Measurements from ENCODE around the gene OTP. TPM values are rescaled to one million over a fixed set of nuclear protein-coding genes. Genes with fewer than 3 reads are reported as not detected.

The OTP gene
- total and polyA plus RNA-seq, 2 donors (not counting 1 experiment from before 2014, with no cell fraction given): 0.03 TPM; not detected in 1

DNA sequence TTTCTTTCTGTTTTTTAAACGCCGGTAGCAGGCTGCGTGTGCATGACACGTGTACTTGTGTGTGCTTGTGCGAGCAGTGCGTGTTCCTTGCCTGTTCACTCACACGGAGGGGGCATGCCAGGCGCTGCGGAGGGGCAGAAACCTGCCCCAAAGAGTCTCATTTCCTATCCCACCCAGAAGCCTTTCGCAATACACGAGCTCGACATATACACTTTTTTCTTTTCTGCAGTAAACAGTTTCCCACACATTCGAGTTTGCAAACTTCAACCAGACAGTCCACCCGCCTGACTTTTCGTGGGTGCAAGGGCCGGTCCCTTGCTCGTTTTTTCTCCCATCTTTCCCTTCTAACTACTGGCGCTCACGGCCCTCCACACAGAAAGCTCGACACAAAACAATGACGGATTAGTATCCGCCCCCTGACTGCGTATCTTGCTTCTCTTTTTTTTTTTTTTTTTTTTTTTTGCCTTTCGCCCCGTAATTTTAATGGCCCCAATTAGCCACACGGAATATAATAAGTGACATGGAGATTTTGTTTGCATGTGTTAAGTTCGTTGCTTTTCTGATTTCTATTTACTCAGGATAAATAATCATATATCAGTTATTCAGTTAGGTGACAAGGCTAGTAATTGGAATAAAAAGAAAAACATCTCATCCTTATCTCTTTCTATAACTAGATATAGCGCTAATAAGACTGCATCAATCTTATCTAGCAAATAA lies 5.3 kb upstream of the OTP start:
- peak overlapping the region; percentile 82 for H3K4me3 Mint-ChIP-seq
- WGBS (ENCODE audit: insufficient coverage): 8% methylated on average over 17 of the region's 28 CpGs

More for the DNA sequence above, 5.3 kb upstream of the OTP start:
- no peak for TF ChIP-seq EZH2 (IDR thresholded peaks at IDR 0.05; ENCODE audit: borderline replicate concordance, insufficient read depth, low read depth, low read length, poor library complexity, severe bottlenecking)
- TF ChIP-seq, protein P1, sequence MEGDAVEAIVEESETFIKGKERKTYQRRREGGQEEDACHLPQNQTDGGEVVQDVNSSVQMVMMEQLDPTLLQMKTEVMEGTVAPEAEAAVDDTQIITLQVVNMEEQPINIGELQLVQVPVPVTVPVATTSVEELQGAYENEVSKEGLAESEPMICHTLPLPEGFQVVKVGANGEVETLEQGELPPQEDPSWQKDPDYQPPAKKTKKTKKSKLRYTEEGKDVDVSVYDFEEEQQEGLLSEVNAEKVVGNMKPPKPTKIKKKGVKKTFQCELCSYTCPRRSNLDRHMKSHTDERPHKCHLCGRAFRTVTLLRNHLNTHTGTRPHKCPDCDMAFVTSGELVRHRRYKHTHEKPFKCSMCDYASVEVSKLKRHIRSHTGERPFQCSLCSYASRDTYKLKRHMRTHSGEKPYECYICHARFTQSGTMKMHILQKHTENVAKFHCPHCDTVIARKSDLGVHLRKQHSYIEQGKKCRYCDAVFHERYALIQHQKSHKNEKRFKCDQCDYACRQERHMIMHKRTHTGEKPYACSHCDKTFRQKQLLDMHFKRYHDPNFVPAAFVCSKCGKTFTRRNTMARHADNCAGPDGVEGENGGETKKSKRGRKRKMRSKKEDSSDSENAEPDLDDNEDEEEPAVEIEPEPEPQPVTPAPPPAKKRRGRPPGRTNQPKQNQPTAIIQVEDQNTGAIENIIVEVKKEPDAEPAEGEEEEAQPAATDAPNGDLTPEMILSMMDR (IDR thresholded peaks at IDR 0.05): no peak
- peak overlapping the region; percentile 41 for H3K27ac Mint-ChIP-seq
- DNase-seq (peak; percentile 46), ATAC-seq (ENCODE audit: low read depth) (no peak)
- no peak overlapping the region for H3K9ac ChIP-seq (ENCODE audit: low read length)
- peaks cover 86% of the 10 kb centered on the region for H3K27me3 Mint-ChIP-seq
- H3K4me2 ChIP-seq (replicated peaks; ENCODE audit: low read depth, low read length, poor library complexity, severe bottlenecking): peak overlapping the region; percentile 83
- H3K4me1 Mint-ChIP-seq: peaks cover 21% of the 10 kb centered on the region
- H4K20me1 ChIP-seq (ENCODE audit: control insufficient read depth, insufficient read depth, low read length, poor library complexity, severe bottlenecking): no peaks in the 10 kb centered on the region
- peak overlapping the region in 1 of 5 experiments; percentile 2 for H3K4me3 ChIP-seq (ENCODE audit: control extremely low read depth in 1 of 5, extremely low read depth in 1 of 5, insufficient read depth in 1 of 5, low read depth in 2 of 5, low read length in 4 of 5)
- H3K27me3 ChIP-seq (replicated peaks in 1 of 4; ENCODE audit: control extremely low read depth in 1 of 4, control insufficient read depth in 3 of 4, insufficient read depth in 4 of 4, low read length in 3 of 4): peaks cover 2 to 87% (median 79%) of the 10 kb centered on the region in 4 experiments
- H3K79me2 ChIP-seq (ENCODE audit: control insufficient read depth, insufficient read depth, low read length): no peaks in the 10 kb centered on the region
- no peak overlapping the region for H3K27ac ChIP-seq (ENCODE audit: low read length in 2 of 2)
- ChIA-PET CTCF (interaction anchor here (0.6 kb wide), 1 partner anchor 10 kb away, joined by 3 read pairs; no protein-coding TSS in a partner anchor), POLR2A (interaction anchor here (1.0 kb wide), 1 partner anchor 13 kb away, joined by 3 read pairs; no protein-coding TSS in a partner anchor)
- H3K4me1 ChIP-seq (ENCODE audit: control insufficient read depth in 2 of 2, insufficient read depth in 2 of 2, low read length in 2 of 2): peaks cover 36 to 58% of the 10 kb centered on the region in 2 donors
- no peak overlapping the region for H2AFZ ChIP-seq (ENCODE audit: insufficient read depth, low read depth, low read length, poor library complexity, severe bottlenecking)
- intact Hi-C loops (cut with micrococcal nuclease): loop anchor here (2.0 to 10.0 kb wide), 2 partner anchors 13 to 621 kb away; no protein-coding TSS in a partner anchor
- H3K36me3 ChIP-seq (replicated peaks in 1 of 2; ENCODE audit: control extremely low read depth in 1 of 2, control insufficient read depth in 1 of 2, extremely low read depth in 1 of 2, insufficient read depth in 2 of 2, low read length in 1 of 2): no peaks in the 10 kb centered on the region
- peaks cover 0 to 52% (median 28%) of the 10 kb centered on the region in 3 donors for H3K9me3 ChIP-seq (ENCODE audit: control extremely low read depth in 1 of 3, control insufficient read depth in 2 of 3, insufficient read depth in 1 of 3, low read length in 2 of 3)
- H3K9me3 Mint-ChIP-seq (ENCODE audit: insufficient read depth): peaks cover 7% of the 10 kb centered on the region
